Spinal cord (tissue), 10 donors: ENCODE results near the gene NR6A1. TPM values are rescaled to one million over a fixed set of nuclear protein-coding genes. Genes with fewer than 3 reads are reported as not detected.

Experiments used
- DNase-seq, 6 donors: peaks; one replicate each; pipeline versions ENCODE4 v3.0.0 to v3.0.0-alpha.2; 2013 to 2015; ENCODE audit warnings: low spot score in 6 of 6, low read depth in 4 of 6
- H3K27ac ChIP-seq: one replicate; pipeline ENCODE4 v1.5.1; 2013; ENCODE audit warnings: low read depth, low read length, control low read depth
- H3K27me3 ChIP-seq: one replicate; pipeline ENCODE4 v1.6.1; 2013; ENCODE audit warnings: low read length; ENCODE audit not compliant: control insufficient read depth, insufficient read depth
- H3K36me3 ChIP-seq: one replicate; pipeline ENCODE4 v1.6.1; 2013; ENCODE audit warnings: low read length; ENCODE audit not compliant: control insufficient read depth, insufficient read depth
- H3K4me1 ChIP-seq: one replicate; pipeline ENCODE4 v1.6.1; 2013; ENCODE audit warnings: low read length; ENCODE audit not compliant: control insufficient read depth, insufficient read depth
- H3K4me3 ChIP-seq: one replicate; pipeline ENCODE4 v1.5.1; 2013; ENCODE audit warnings: low read depth, low read length, control low read depth
- H3K9me3 ChIP-seq: one replicate; pipeline ENCODE4 v1.6.1; 2013; ENCODE audit warnings: low read length; ENCODE audit not compliant: control insufficient read depth, insufficient read depth
- WGBS: methylation state at CpG from one replicate; pipeline ENCODE4 v1.1.5; 2013; ENCODE audit warnings: missing lambda C conversion rate; ENCODE audit not compliant: insufficient coverage; 5-methylcytosine and 5-hydroxymethylcytosine counted together
- polyA plus RNA-seq, 2 donors: library from polyadenylated mRNA; unstranded; fragments of 120-200 nt; gene quantifications; one replicate each; pipeline ENCODE4 v1.2.1, GENCODE V29; 2013; ENCODE audit not compliant: insufficient read length in 2 of 2
- total RNA-seq, 2 donors: library from RNA; depleted of rRNA in 1 of 2; stranded (reverse); fragments of 120-200 nt in 1 of 2; fragments of >200 nt in 1 of 2; gene quantifications; one replicate each; pipeline versions ENCODE4 v1.2.3 to v1.2.4, GENCODE V29; 2013 to 2014
- donor health status: healthy.

NR6A1 gene
- total and polyA plus RNA-seq, 4 donors, result 2.8 to 5.8 (median 4.0) TPM

DNA sequence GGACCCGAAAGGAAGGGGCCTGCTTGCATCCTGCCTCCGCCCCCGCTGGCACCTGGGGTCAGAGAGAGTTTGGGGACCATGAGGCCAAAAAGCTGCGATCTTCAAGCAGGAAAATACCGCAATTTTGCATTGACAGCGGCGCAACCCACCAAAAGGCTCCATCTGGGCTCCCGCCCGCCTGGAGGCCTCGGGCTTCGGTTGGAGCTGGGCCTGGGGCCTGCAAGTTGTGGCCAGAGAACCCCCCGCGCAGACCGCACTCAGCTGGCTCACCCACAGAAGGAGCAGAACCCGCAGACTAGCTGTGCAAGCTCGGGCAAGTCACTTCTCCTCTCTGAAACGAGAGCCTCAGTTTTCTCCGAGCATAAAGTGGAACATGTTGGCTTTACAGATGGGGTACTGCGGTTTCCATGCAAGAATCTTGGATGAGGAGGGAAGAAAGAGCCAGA, 265.2 kb downstream of the NR6A1 start:
- no peaks in the 10 kb centered on the region for H3K36me3 ChIP-seq
- H3K27ac ChIP-seq, result no peak overlapping the region
- no peaks in the 10 kb centered on the region for H3K9me3 ChIP-seq
- no peak for DNase-seq
- WGBS, result 79% methylated on average over 18 of the region's 19 CpGs
- H3K4me3 ChIP-seq, result no peak overlapping the region
- H3K4me1 ChIP-seq, result peaks cover 12% of the 10 kb centered on the region
- peaks cover 59% of the 10 kb centered on the region for H3K27me3 ChIP-seq

DNA sequence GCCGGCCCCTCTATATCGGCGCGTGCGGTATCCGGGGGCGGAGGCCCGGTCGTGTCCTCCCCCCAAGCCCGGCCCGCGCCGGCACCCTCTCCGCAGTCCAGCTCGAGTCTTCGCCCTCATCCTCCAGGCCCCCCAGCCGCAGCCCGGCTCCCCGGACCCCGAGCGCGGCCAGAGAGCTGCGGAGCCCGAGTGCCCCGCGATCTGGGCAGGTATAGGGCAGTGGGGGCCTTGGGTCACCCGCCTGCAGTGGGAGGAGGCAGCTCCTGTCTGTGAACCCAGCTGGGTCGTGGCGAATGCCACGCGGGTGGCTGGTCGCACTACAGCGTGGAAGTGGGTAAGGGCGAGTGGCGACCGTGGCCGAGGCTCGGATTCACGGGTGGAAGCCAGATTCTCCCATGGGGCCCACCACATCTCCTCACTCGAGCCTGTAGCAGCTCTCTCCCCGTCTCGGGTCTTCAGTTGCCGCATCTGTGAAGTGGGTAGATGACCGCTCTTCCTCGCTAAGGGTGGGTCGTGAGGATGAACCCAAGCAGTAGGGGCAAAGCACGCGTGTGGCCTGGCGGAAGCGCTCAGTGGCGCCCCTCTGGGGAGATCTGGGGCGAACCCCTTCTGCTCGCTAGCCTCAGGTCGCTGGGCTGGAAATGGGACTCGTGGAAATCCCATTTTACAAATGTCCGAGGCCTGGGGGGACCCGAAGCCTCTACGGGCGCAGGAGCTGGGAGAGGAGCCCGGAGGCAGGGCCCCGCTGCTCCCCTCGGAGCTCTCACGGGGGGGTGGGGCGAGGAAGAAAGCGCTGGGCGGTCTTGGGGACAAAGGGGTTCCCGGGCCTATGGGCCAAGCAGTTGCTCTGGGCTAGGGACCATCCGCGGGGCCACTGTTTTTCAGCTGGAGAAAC, 265.9 kb downstream of the NR6A1 start:
- Histone ChIP-seq H3K9me3 (no peaks in the 10 kb centered on the region), H3K4me1 (peaks cover 12% of the 10 kb centered on the region), H3K4me3 (no peak overlapping the region), H3K27ac (no peak overlapping the region), H3K27me3 (peaks cover 63% of the 10 kb centered on the region), H3K36me3 (no peaks in the 10 kb centered on the region)
- DNase-seq, result no peak
- 15% methylated on average over 68 of the region's 69 CpGs for WGBS

DNA sequence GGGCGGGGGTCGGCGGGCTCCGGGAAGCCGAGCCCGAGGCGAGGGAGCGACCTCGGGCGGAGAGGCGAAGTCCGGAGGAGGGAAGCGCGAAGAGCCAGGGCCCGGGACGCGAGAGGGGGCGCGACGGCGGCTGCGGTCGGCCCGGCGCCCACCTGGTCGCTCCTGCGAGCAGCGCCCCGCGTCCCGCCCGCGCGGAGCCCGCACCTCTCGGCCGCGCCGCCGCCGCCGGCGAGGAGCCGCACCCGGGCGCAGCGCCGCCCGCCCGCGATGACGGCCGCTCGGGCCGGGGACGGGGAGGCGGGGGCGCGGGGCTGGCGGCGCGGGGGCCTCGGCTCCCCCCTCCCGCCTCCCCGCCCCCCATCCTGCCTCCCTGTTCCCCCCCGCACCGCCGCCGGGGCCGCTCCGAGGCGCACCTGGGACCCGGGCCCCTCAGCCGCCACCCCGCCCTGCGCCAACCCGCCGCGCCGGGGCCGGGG, 266.5 kb downstream of the NR6A1 start:
- under 1% methylated on average over 66 of the region's 81 CpGs for WGBS
- H3K27me3 ChIP-seq, result peaks cover 67% of the 10 kb centered on the region
- DNase-seq, result no peak
- H3K36me3 ChIP-seq, result no peaks in the 10 kb centered on the region
- no peaks in the 10 kb centered on the region for H3K9me3 ChIP-seq
- no peak overlapping the region for H3K4me3 ChIP-seq
- H3K27ac ChIP-seq, result no peak overlapping the region
- H3K4me1 ChIP-seq, result peaks cover 12% of the 10 kb centered on the region

DNA sequence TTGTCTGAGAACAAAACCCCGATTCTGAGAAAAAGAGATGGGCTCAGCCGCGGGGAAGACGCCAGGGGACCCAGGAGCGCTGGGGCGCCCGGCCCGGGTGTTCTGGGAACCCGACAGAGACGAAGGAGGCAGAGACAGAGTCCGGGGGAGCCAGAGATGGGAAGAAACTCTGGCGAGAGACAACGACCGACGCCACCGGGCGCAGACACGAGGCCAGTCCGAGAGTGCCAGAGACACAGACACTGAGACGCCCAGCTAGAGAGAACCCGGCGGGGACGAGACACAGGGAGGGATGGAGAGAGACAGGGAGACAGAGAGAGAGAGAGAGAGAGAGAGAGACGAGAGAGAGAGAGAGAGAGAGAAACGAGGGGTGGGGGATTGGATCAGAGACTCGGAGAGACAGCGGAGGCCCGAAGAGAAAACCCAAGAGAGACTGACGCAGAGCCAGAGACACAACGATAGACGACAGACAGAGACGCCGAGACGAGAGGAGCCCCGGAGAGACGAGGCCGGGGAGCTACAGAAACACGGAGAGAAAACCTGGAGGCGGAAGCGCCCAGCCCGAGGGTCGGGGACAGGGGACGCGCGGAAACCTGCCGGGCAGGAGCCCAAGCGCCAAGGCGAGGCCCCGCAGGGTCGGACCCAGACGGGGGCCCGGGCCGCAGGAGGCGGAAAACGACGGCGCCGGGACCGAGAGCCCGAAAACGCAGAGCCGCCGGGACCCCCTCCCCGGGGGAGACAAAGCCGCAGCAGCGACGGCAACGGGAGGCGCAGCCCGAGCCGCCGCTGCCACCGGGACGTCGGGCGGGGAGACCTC, 267.2 kb downstream of the NR6A1 start:
- peak in 2 of 6 donors; percentile 40 to 41 for DNase-seq
- WGBS, result 1% methylated on average over 76 of the region's 76 CpGs
- Histone ChIP-seq H3K9me3 (no peaks in the 10 kb centered on the region), H3K36me3 (no peaks in the 10 kb centered on the region), H3K4me3 (no peak overlapping the region), H3K4me1 (peaks cover 12% of the 10 kb centered on the region), H3K27ac (no peak overlapping the region), H3K27me3 (peaks cover 69% of the 10 kb centered on the region)

DNA sequence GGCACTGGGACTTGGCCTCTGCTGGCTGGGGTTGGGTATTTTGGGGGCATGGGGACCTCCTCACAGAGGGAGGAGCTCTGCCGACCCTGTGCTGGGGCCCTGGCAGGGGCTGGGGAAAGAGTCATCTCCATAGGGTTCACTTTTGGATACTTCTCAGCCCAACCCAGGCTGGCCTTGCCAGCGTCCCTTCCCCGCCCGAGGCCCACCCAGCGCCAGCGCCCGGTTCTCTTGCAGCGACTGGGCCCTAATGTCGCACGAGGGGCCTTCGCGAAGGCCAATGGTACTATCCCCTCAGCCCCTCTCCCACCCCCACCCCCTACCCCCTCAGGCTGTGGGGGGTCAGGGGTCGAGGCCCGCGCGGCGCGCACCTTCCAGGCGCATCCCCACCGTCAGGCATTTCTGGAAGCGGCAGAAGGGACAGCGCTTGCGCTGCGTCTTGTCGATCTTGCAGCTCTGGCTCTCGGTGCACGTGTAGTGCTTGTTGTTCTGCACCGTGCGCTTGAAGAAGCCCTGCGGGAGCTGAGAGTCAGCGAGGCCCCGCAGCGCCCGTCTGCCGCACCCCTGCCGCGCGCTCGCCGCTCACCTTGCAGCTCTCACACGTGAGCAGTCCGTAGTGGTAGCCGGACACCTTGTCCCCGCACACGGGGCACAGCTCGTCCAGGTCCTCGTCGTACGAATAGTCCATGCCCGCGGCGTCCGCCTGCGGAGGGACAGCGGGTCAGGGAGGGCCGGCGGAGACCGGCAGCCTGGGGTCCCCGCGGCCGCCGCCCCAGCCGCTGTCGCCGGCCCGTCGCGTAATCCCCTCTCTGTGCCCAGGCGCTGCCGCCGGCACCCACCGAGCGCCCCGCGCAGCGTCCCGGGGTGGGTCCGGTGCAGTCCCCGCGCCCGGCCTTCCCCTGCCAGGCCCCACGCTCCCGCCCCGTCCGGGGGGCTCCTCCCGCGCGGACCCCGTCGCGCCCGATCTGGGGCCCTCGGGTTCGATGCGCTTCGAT, 268.1 kb downstream of the NR6A1 start:
- Histone ChIP-seq H3K36me3 (no peaks in the 10 kb centered on the region), H3K27me3 (peaks cover 69% of the 10 kb centered on the region), H3K4me3 (no peak overlapping the region), H3K4me1 (peaks cover 12% of the 10 kb centered on the region), H3K27ac (no peak overlapping the region), H3K9me3 (no peaks in the 10 kb centered on the region)
- 3% methylated on average over 86 of the region's 96 CpGs for WGBS
- peak in 2 of 6 donors; percentile 56 to 69 for DNase-seq

DNA sequence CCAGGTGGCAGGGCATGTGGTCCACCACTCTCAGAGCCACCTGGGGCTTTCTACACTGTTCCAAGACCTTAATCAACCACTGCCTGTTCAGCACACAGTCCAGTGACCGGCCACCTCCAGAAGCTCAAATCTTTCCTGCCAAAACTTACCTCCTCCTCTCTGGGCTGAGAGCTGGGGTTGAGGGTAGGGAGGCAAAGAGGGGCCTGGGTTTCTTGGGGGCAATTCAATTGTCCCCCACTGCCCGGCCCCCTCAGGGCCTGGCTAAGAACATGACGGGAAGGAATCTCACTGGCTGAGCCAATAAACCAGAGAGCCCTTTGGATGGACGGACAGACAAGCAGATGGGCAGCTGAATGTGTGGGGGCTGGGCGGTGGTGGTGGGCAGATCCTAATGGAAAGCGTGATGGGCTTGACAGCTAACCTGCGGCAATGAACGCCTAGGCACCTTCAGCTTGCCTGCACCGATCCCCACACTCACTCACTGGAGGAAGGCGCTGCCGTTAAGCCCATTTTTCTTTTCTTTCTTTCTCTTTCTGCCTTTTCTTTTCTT, 269.3 kb downstream of the NR6A1 start:
- no peaks in the 10 kb centered on the region for H3K9me3 ChIP-seq
- H3K4me1 ChIP-seq, result peaks cover 12% of the 10 kb centered on the region
- no peak for DNase-seq
- WGBS, result 71% methylated on average over 5 of the region's 11 CpGs
- H3K27me3 ChIP-seq, result peaks cover 68% of the 10 kb centered on the region
- H3K4me3 ChIP-seq, result no peak overlapping the region
- H3K36me3 ChIP-seq, result no peaks in the 10 kb centered on the region
- no peak overlapping the region for H3K27ac ChIP-seq

DNA sequence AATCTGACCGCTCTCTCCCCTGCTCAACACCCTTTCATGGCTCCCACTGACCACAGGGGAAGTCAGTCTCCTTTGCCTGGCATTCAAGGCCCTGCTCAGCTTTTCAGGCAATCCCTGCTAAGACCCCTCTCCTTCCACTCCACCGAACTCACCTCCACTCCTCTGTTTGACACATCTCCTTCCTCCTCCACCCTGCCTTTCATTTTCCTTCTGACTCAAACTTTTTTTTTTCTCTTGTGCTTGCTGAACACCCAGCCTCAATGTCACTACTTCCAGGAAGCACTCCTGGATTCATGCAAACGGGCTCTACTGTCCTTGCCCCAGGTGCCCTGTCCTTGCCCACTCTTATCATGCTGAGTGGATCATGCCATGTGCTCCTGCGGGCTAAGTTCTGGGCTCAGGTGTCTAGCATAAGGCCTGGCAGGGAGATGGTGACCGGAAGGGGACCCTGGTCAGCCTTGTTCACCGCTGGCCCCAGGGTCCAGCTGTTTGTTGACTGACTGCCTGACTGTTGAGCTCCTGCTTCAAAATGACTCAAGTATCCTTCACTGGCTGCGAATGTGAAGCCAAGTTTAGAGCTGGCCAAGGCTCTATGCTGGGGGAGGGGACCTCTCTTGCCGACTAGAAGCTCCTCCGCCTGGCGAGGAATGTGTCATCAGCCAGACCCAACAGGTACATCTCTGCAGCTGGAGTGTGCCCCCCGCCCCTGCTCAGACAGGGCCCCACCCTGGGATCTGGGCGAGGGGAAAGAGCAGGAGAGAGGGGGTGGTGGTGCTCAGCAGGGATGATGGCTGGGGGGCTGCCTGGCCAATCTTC, 270.1 kb downstream of the NR6A1 start:
- H3K27ac ChIP-seq, result no peak overlapping the region
- 70% methylated on average over 12 of the region's 12 CpGs for WGBS
- DNase-seq, result no peak
- H3K36me3 ChIP-seq, result no peaks in the 10 kb centered on the region
- H3K4me1 ChIP-seq, result peaks cover 12% of the 10 kb centered on the region
- H3K27me3 ChIP-seq, result peaks cover 63% of the 10 kb centered on the region
- H3K9me3 ChIP-seq, result no peaks in the 10 kb centered on the region
- no peak overlapping the region for H3K4me3 ChIP-seq

DNA sequence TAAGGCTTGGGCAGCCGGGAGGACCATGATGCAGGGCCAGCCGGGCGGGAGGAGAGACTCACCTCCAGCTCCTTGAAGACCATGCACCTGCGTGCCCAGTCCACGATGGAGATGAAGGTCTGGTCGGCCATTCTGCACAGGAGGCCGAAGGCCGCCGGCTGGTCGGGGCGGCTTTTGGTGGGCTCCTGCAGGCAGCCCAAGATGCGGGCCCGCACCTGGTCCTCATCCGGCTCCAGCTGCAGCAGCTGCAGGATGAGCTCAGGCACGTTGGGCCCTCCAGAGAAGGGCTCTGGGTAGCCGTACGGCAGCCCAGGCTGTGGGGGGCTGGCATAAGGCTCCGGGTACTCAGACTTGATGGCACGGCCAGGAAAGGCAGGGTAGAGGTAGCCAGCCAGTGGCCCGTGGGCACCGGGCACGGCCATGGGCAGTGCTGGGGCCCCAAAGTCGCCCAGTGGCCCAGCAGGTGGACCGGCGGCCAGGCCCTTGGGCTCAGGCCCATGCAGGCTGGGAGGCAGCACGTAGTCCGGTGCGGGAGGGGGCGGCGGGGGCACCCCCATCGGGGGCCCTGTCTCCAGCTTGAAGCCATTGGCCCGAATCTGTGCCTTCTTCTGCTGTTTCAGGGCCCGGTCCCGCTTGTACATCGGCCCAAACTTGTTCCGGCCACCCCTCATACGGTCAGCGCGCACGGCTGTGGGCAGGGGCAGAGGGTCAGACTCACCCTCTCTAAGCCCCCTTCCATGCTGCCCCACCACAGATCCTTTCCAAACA, 270.9 kb downstream of the NR6A1 start:
- Histone ChIP-seq H3K9me3 (no peaks in the 10 kb centered on the region), H3K36me3 (no peaks in the 10 kb centered on the region), H3K27me3 (peaks cover 55% of the 10 kb centered on the region), H3K4me3 (no peak overlapping the region), H3K4me1 (peaks cover 12% of the 10 kb centered on the region), H3K27ac (no peak overlapping the region)
- DNase-seq, result no peak
- WGBS, result 90% methylated on average over 40 of the region's 40 CpGs
